SK-N-MC (cell line): ENCODE measurements around the gene CDC6.

Source experiments
- DNase-seq: peaks from one replicate; pipeline ENCODE4 v3.0.0-alpha.2; 2011; ENCODE audit warnings: low read depth, low spot score
- H3K27ac ChIP-seq: fragments of 200-600 bp; sonication (generic); 2 replicates; pipeline ENCODE4 v1.5.1; 2016; ENCODE audit warnings: mixed run types
- H3K36me3 ChIP-seq: fragments of 200-600 bp; sonication (generic); 2 replicates; pipeline ENCODE4 v1.6.1; 2017; ENCODE audit warnings: antibody characterized with exemption, low read length, mixed read lengths; ENCODE audit not compliant: insufficient read depth
- H3K4me3 ChIP-seq: fragments of 200-600 bp; sonication (generic); 2 replicates; pipeline ENCODE4 v1.5.1; 2016
- H3K9ac ChIP-seq: fragments of 200-600 bp; sonication (generic); 2 replicates; pipeline ENCODE4 v1.8.0; 2017; ENCODE audit warnings: mixed run types, mixed read lengths; ENCODE audit not compliant: insufficient read length
- H3K9me3 ChIP-seq: fragments of 200-600 bp; sonication (generic); 2 replicates; pipeline ENCODE4 v1.6.1; 2017; ENCODE audit warnings: low read depth, mild to moderate bottlenecking, antibody characterized with exemption, low read length, moderate library complexity, mixed read lengths
- EZH2 ChIP-seq: fragments of 200-600 bp; sonication (generic); IDR thresholded peaks from one replicate; pipeline ENCODE4 v1.6.1; 2017; ENCODE audit warnings: antibody characterized with exemption
- FOXP2 ChIP-seq: optimal IDR thresholded peaks from 2 replicates; pipeline ENCODE3; 2011; ENCODE audit warnings: mild to moderate bottlenecking, moderate library complexity; ENCODE audit not compliant: insufficient read depth; ENCODE audit errors: extremely low read length, control extremely low read depth
- POLR2AphosphoS5 ChIP-seq: IDR thresholded peaks from 2 replicates; pipeline ENCODE4 v1.6.1; 2012; ENCODE audit warnings: mild to moderate bottlenecking, low read depth, low read length, borderline replicate concordance

CDC6 gene, protein sequence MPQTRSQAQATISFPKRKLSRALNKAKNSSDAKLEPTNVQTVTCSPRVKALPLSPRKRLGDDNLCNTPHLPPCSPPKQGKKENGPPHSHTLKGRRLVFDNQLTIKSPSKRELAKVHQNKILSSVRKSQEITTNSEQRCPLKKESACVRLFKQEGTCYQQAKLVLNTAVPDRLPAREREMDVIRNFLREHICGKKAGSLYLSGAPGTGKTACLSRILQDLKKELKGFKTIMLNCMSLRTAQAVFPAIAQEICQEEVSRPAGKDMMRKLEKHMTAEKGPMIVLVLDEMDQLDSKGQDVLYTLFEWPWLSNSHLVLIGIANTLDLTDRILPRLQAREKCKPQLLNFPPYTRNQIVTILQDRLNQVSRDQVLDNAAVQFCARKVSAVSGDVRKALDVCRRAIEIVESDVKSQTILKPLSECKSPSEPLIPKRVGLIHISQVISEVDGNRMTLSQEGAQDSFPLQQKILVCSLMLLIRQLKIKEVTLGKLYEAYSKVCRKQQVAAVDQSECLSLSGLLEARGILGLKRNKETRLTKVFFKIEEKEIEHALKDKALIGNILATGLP

GRCh38 chr17:40287494-40288369 is at the start of gene CDC6:
Gene CDC6, plus strand, starts transcription at chr17:40287879. Its CDS starts 1,542 bp downstream, at chr17:40289421.
- H3K36me3 ChIP-seq: peaks cover 31% of the 10 kb centered on the region
- peak within 1 kb of the TSS; percentile 100 for H3K4me3 ChIP-seq
- peak within 1 kb of the TSS; percentile 93 for H3K27ac ChIP-seq
- peak within 1 kb of the TSS; percentile 99 for H3K9ac ChIP-seq
- no peaks in the 10 kb centered on the region for H3K9me3 ChIP-seq
- TF ChIP-seq FOXP2 (no peak), POLR2AphosphoS5 (peak; percentile 93)
- peak; percentile 98 for DNase-seq

DNA sequence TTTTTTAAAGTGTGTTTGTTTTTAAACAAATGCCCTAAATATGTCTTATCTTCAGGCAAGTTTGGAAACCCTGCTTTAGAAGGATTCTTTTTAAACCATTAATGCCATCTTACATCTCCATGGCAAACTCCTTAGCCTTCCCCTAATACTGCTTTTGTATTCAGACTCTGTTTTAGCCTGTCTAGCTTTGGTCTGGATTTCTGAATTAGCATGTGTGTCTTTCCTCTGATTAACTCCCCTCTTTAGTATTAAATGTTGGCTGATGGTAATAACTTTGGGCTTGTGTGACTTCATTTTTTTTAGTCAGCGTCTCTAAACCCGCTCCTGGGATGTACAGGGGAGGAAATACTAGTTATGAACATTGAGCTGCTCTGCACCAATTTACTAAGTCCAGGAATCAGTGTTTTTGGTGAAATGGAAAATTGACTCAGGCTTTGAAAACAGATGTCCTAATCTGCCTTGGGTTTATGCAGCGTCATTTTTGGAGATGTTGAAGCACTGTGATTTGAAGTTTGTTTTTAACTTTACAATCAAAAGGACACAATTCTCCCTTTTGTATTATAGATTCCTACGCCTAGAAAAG is 46.3 kb upstream of the CDC6 start:
- no peaks in the 10 kb centered on the region for H3K36me3 ChIP-seq
- H3K9ac ChIP-seq: peak overlapping the region; percentile 64
- H3K4me3 ChIP-seq: peak overlapping the region; percentile 41; the same call in 1 of the 2 replicates
- no peak for DNase-seq
- peak overlapping the region; percentile 98 for H3K27ac ChIP-seq
- H3K9me3 ChIP-seq: no peaks in the 10 kb centered on the region
- TF ChIP-seq EZH2: no peak
- TF ChIP-seq POLR2AphosphoS5: no peak
- TF ChIP-seq FOXP2: no peak

GRCh38 chr17:40242774-40243173 is 44.9 kb upstream of the CDC6 start:
- H3K27ac ChIP-seq: peak overlapping the region; percentile 98
- TF ChIP-seq POLR2AphosphoS5: no peak
- TF ChIP-seq EZH2: no peak
- no peak for TF ChIP-seq FOXP2
- DNase-seq: no peak
- H3K36me3 ChIP-seq: no peaks in the 10 kb centered on the region
- no peaks in the 10 kb centered on the region for H3K9me3 ChIP-seq
- peak overlapping the region; percentile 58 for H3K4me3 ChIP-seq
- H3K9ac ChIP-seq: peak overlapping the region; percentile 54

DNA sequence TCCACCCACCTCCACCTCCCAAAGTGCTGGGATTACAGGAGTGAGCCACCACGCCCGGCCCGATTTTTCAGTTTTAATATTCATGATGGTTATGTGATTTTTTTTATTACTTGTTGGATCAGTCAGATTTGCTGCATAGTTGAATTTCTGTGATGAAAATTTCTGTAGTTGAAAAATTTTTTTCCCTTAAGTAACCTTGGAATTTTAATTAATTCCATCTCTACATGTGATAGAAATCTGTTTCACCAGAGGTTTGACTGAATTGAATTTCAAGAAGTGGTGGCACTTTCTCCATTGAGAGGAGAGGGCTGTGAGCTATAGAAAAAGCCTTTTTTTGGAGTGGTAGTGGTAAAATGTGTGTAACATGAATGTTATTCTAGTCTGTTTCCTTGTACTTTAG is 43.9 kb upstream of the CDC6 start:
- Histone ChIP-seq H3K9me3 (no peaks in the 10 kb centered on the region), H3K27ac (peak overlapping the region; percentile 98), H3K36me3 (no peaks in the 10 kb centered on the region), H3K4me3 (peak overlapping the region; percentile 58), H3K9ac (peak overlapping the region; percentile 29)
- DNase-seq: no peak
- TF ChIP-seq FOXP2: no peak
- TF ChIP-seq POLR2AphosphoS5: no peak
- no peak for TF ChIP-seq EZH2

- Histone ChIP-seq H3K36me3 (no peaks in the 10 kb centered on the region), H3K4me3 (peak overlapping the region; percentile 58), H3K9ac (peak overlapping the region; percentile 29), H3K9me3 (no peaks in the 10 kb centered on the region), H3K27ac (peak overlapping the region; percentile 98)
- TF ChIP-seq EZH2 (no peak), FOXP2 (no peak), POLR2AphosphoS5 (no peak)
- DNase-seq: no peak
Observed at GRCh38 chr17:40244255-40244654, 43.4 kb upstream of the CDC6 start.

DNA sequence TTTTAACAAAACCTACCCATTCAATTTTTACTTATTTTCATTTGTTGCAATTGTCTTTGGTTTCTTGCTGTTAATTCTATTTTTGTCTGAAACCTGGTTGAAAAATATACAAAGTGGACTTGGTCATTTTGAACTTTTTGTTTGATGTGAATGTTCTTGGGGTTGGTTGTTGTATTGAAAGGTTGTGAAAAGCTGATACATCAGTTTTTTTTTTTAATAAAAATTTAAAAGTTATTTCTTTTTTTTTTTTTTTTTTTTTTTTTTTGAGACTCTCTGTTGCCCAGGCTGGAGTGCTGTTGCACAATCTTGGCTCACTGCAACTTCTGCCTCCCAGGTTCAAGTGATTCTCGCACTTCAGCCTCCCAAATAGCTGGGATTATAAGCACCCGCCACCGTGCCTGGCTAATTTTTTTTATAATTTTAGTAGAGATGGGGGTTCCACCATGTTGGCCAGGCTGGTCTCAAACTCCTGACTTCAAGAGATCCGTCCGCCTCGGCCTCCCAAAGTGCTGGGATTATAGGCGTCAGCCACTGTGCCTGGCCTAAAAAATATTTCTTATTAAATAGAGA is 39.7 kb upstream of the CDC6 start:
- no peak for DNase-seq
- TF ChIP-seq POLR2AphosphoS5 (no peak), EZH2 (no peak), FOXP2 (no peak)
- H3K9ac ChIP-seq: no peak overlapping the region
- H3K9me3 ChIP-seq: no peaks in the 10 kb centered on the region
- no peak overlapping the region for H3K4me3 ChIP-seq
- no peaks in the 10 kb centered on the region for H3K36me3 ChIP-seq
- H3K27ac ChIP-seq: peak overlapping the region; percentile 83

GRCh38 chr17:40248507-40248906 is 39.2 kb upstream of the CDC6 start:
- no peak for TF ChIP-seq POLR2AphosphoS5
- TF ChIP-seq EZH2: no peak
- TF ChIP-seq FOXP2: no peak
- Histone ChIP-seq H3K27ac (peak overlapping the region; percentile 83), H3K4me3 (no peak overlapping the region), H3K9me3 (no peaks in the 10 kb centered on the region), H3K36me3 (no peaks in the 10 kb centered on the region), H3K9ac (no peak overlapping the region)
- no peak for DNase-seq

DNA sequence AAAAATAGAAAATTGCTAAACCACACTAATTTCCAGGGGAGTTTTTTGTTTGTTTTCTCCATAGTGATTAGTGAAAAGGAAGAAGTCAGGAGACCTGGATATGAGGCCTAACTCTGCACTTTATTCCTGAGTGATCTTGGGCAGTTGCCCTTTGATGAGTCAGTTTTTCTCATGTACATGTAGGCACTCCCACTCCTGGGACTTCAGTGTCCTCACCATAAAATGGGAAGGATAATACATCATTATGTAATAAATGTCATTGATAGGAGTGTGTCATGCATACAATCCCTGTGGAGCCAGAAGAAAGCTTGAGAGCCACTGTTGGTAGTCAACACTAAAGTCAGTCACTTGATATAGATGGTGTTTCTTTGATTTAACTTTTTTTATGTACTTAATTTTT is 36.1 kb upstream of the CDC6 start:
- H3K9ac ChIP-seq: no peak overlapping the region
- H3K9me3 ChIP-seq: no peaks in the 10 kb centered on the region
- peaks cover 5% of the 10 kb centered on the region for H3K36me3 ChIP-seq
- TF ChIP-seq POLR2AphosphoS5 (no peak), EZH2 (no peak), FOXP2 (no peak)
- DNase-seq: no peak
- H3K4me3 ChIP-seq: no peak overlapping the region
- H3K27ac ChIP-seq: peak overlapping the region; percentile 17
